Natural killer cell (primary cell): Measurements from ENCODE around the gene MN1. TPM values are rescaled to one million over a fixed set of nuclear protein-coding genes. Genes with fewer than 3 reads are reported as not detected.

ENCODE experiments used
- ATAC-seq, 3 donors: fragments of 150-1000 bp in 2 of 3; fragments of 200-7000 bp in 1 of 3; cut with Tn5 transposase; 1 replicate in 1 of 3; 2 replicates in 2 of 3; pipeline ENCODE4 v1.10.0; 2021; ENCODE audit warnings: mild to moderate bottlenecking in 2 of 3, moderate library complexity in 2 of 3
- DNase-seq, 2 donors: peaks; one replicate each; pipeline versions ENCODE4 v3.0.0 to v3.0.0-alpha.2; 2013 to 2021; ENCODE audit warnings: mixed read lengths in 1 of 2
- H3K27ac ChIP-seq: one replicate; pipeline ENCODE4 v1.5.1; 2013; ENCODE audit warnings: mild to moderate bottlenecking, low read length
- H3K27me3 ChIP-seq: one replicate; pipeline ENCODE4 v1.6.1; 2013; ENCODE audit warnings: low read length; ENCODE audit not compliant: control insufficient read depth, insufficient read depth
- H3K36me3 ChIP-seq: one replicate; pipeline ENCODE4 v1.6.1; 2013; ENCODE audit warnings: low read length; ENCODE audit not compliant: control insufficient read depth, insufficient read depth
- H3K4me1 ChIP-seq: one replicate; pipeline ENCODE4 v1.6.1; 2013; ENCODE audit warnings: low read length; ENCODE audit not compliant: control insufficient read depth, insufficient read depth
- H3K4me3 ChIP-seq: one replicate; pipeline ENCODE4 v1.5.1; 2013; ENCODE audit warnings: low read length
- H3K9me3 ChIP-seq: one replicate; pipeline ENCODE4 v1.6.1; 2013; ENCODE audit warnings: low read length; ENCODE audit not compliant: control insufficient read depth, insufficient read depth
- H3K27ac Mint-ChIP-seq, 2 donors: one replicate each; pipeline ENCODE4 v1.8.0; 2022; ENCODE audit warnings: mild to moderate bottlenecking in 2 of 2, mixed read lengths in 2 of 2, moderate library complexity in 1 of 2
- H3K27me3 Mint-ChIP-seq, 2 donors: one replicate each; pipeline ENCODE4 v1.8.0; 2022; ENCODE audit warnings: low read depth in 2 of 2, mixed read lengths in 2 of 2
- H3K36me3 Mint-ChIP-seq: one replicate; pipeline ENCODE4 v1.8.0; 2022; ENCODE audit warnings: mixed read lengths
- H3K4me1 Mint-ChIP-seq, 2 donors: one replicate each; pipeline ENCODE4 v1.8.0; 2022; ENCODE audit warnings: mixed read lengths in 2 of 2
- H3K4me3 Mint-ChIP-seq: one replicate; pipeline ENCODE4 v1.8.0; 2022; ENCODE audit warnings: mild to moderate bottlenecking, moderate library complexity, mixed read lengths
- H3K9me3 Mint-ChIP-seq, 2 donors: one replicate each; pipeline ENCODE4 v1.8.0; 2022; ENCODE audit warnings: mixed read lengths in 2 of 2
- WGBS: methylation state at CpG from one replicate; pipeline ENCODE4 v1.1.7; 2013; ENCODE audit warnings: missing lambda C conversion rate; ENCODE audit not compliant: insufficient coverage; 5-methylcytosine and 5-hydroxymethylcytosine counted together
- intact Hi-C: fragments of 100-400 bp; cut with micrococcal nuclease; formaldehyde crosslinking; loops from one replicate; pipeline ENCODE4 v1.14.2; 2022
- total RNA-seq, 4 donors: library from RNA; stranded (reverse); fragments of 120-200 nt in 1 of 4; gene quantifications; one replicate each; pipeline versions ENCODE4 v1.2.3 to v1.2.4, GENCODE V29; 2013 to 2022
- TF ChIP-seq, protein P1 (sequence below): fragments of 200-600 bp; IDR thresholded peaks from one replicate; pipeline ENCODE4 v1.8.0; 2022; ENCODE audit warnings: antibody characterized with exemption

The MN1 gene
- total RNA-seq, 3 donors from 2014 or later (not counting 1 experiment from before 2014, with no cell fraction given): 0.39 to 0.83 (median 0.82) TPM

DNA sequence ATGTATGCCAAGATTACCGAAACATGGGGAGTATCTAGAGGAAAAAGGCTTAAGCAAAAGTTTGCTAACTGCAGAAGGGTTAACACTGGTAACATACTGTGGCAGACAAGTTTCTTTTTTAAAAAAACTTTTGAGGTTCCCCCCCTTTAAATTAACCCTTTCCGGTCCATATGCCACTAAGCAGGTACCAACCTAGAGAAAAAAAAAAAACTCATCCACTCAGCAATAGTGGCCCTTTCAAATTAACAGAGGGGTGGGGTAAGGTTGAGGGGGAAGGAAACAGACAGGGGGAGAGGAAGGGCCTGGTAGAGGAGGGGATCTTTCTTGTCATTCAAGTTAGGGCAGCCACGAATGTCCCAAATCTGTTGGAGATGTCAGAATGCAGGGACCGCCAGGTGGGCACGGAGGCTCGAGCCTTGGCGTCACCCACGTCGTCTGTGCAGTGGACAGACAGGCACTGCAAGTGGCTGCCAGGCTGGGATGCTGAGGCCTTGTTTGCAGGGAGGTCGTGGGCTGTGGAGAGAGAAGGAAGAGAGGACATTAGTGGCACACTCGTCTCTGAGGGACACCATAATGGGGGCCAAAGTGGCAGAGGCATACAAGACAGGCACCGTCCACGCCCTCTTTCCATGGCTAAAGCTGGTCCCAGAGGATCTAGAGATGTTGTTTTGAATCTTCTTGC, 50.8 kb downstream of the MN1 start:
- WGBS: 73% methylated on average over 12 of the region's 13 CpGs
- ATAC-seq (no peak), DNase-seq (no peak)
- no peak overlapping the region for H3K4me3 Mint-ChIP-seq
- Histone ChIP-seq H3K9me3 (no peaks in the 10 kb centered on the region), H3K4me3 (no peak overlapping the region), H3K36me3 (no peaks in the 10 kb centered on the region), H3K27me3 (no peaks in the 10 kb centered on the region), H3K4me1 (peaks cover 13% of the 10 kb centered on the region), H3K27ac (no peak overlapping the region)
- TF ChIP-seq, protein P1, sequence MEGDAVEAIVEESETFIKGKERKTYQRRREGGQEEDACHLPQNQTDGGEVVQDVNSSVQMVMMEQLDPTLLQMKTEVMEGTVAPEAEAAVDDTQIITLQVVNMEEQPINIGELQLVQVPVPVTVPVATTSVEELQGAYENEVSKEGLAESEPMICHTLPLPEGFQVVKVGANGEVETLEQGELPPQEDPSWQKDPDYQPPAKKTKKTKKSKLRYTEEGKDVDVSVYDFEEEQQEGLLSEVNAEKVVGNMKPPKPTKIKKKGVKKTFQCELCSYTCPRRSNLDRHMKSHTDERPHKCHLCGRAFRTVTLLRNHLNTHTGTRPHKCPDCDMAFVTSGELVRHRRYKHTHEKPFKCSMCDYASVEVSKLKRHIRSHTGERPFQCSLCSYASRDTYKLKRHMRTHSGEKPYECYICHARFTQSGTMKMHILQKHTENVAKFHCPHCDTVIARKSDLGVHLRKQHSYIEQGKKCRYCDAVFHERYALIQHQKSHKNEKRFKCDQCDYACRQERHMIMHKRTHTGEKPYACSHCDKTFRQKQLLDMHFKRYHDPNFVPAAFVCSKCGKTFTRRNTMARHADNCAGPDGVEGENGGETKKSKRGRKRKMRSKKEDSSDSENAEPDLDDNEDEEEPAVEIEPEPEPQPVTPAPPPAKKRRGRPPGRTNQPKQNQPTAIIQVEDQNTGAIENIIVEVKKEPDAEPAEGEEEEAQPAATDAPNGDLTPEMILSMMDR: no peak
- peaks cover 7 to 14% of the 10 kb centered on the region in 2 donors for H3K27me3 Mint-ChIP-seq
- intact Hi-C loops: no loop called here
- H3K4me1 Mint-ChIP-seq: peaks cover 17 to 27% of the 10 kb centered on the region in 2 donors
- H3K36me3 Mint-ChIP-seq: no peaks in the 10 kb centered on the region
- H3K9me3 Mint-ChIP-seq: no peaks in the 10 kb centered on the region
- H3K27ac Mint-ChIP-seq: no peak overlapping the region

GRCh38 chr22:27749597-27750225, 51.8 kb downstream of the MN1 start:
- Histone ChIP-seq H3K4me3 (no peak overlapping the region), H3K36me3 (no peaks in the 10 kb centered on the region), H3K27me3 (no peaks in the 10 kb centered on the region), H3K4me1 (peaks cover 13% of the 10 kb centered on the region), H3K27ac (no peak overlapping the region), H3K9me3 (no peaks in the 10 kb centered on the region)
- 83% methylated on average over 10 of the region's 11 CpGs for WGBS
- intact Hi-C loops: no loop called here
- Mint-ChIP-seq H3K27me3 (peaks cover 7 to 19% of the 10 kb centered on the region in 2 donors), H3K9me3 (no peaks in the 10 kb centered on the region), H3K4me3 (no peak overlapping the region), H3K4me1 (peaks cover 17 to 27% of the 10 kb centered on the region in 2 donors), H3K36me3 (no peaks in the 10 kb centered on the region), H3K27ac (no peak overlapping the region)
- ATAC-seq (no peak), DNase-seq (no peak)
- TF ChIP-seq, protein P1: no peak

DNA sequence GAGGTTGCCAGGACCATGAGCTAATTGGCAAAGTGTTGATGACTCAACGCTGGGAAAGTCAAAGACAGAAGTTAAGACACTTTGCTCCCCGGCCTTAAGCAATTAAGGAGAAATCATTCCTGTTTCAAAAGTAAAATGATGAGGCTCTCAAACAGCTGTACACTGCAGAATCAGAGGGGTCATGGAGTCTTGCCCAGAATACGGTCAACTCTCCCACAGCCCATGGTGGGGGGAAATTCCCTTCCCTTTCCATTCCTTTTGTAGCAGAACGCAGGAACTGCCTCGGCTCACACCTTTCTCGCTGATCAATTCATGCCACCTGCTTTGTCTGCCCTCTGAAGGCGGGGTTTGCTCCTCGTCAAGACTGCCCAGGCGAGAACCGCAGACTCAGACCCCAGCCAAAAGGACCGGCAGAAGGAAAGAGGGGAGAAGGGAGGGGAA, 52.8 kb downstream of the MN1 start:
- no peak overlapping the region for H3K4me3 Mint-ChIP-seq
- no peaks in the 10 kb centered on the region for H3K9me3 ChIP-seq
- 34% methylated on average over 11 of the region's 11 CpGs for WGBS
- H3K4me3 ChIP-seq: no peak overlapping the region
- no peaks in the 10 kb centered on the region for H3K27me3 ChIP-seq
- intact Hi-C loops: no loop called here
- H3K4me1 ChIP-seq: peaks cover 13% of the 10 kb centered on the region
- ATAC-seq (peak in 1 of 3 donors; percentile 38), DNase-seq (no peak)
- H3K4me1 Mint-ChIP-seq: peaks cover 17 to 27% of the 10 kb centered on the region in 2 donors
- H3K36me3 Mint-ChIP-seq: no peaks in the 10 kb centered on the region
- H3K27ac Mint-ChIP-seq: no peak overlapping the region
- peaks cover 10 to 19% of the 10 kb centered on the region in 2 donors for H3K27me3 Mint-ChIP-seq
- no peak overlapping the region for H3K27ac ChIP-seq
- TF ChIP-seq, protein P1: no peak
- H3K9me3 Mint-ChIP-seq: no peaks in the 10 kb centered on the region
- no peaks in the 10 kb centered on the region for H3K36me3 ChIP-seq
